NCI-H2227 treated with DMSO at 0.1 percent for 48 hours (cell line): ENCODE data around the gene COQ6.
"Not testable (repeated sequence)": the region's sequence is repeated elsewhere in the genome, so short reads cannot be mapped to it uniquely, and the experiment has no call there.

Experiments used
- DNase-seq: peaks from one replicate; lab custom pipeline; 2025; lab: John Stamatoyannopoulos, UW

The COQ6 gene

DNA sequence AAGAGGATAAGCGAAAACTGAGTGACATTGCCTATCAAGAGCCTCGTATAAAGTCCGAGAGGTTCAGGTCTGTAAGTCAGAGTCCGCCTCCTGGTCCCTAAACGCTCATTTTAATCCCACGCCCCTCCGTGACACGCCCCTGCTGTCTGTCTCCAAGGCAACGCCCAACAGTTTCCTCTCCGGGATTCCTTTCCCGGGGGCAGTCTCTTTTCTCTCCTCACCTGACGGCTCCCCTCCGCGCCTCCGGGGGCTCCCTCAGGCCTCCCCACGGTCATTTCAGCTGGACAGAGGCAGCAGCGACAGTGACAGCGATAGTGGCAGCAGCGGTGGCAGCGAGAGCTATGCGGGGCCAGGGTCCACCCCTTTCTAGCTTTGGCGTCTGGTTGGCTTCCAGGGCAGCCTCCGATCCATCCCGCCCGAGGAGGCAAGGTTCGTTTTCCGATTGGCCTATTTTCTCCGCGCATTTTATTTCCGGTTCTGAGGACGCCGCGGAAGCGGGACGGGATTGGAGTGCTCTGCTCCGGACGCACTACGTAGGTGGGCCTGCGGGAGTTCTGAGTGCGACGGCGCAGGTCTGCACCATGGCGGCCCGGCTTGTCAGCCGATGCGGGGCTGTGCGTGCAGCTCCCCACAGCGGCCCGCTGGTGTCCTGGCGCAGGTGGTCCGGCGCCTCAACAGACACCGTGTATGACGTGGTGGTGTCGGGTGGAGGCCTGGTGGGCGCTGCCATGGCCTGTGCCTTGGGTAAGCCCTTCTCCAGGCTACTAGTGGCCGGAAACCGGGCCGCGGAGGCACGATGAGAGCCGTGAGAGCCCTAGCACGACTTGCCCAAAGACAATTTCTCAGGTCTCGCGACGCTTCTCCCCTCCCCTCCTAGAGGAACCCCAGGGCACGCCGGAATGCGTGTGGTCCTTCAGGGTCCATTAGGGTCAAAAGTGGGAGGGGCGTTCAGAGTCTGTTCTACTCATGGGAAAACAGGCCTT is at the start of gene COQ6, which contains the start of gene FAM161B:
Gene COQ6 (plus strand): TSS at position 551 of the 983 bp plus-strand sequence. CDS start 31 bp downstream, at position 582.
Gene FAM161B (minus strand): TSS at position 343 of the 983 bp plus-strand sequence. CDS start 68 bp downstream, at position 275.
- DNase-seq = peak; percentile 95

DNA sequence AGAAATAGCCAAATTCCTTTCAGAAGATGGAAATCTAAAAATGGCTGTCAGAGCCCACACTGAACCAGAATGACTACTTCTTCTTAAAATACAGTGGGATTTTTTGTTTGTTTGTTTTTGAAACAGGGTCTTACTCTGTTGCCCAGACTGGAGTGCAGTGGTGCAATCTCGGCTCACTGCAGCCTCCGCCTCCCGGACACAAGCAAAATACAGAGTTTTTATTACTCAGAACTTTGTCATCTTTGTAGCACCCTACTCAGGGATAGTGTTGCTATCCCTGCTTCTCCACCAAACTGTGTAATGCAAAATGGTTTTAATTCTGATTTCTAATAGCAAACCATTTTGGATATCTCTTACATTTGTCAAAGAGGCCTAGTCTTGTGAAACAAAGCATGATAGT is 47.1 kb upstream of the COQ6 start:
- DNase-seq = no peak

DNA sequence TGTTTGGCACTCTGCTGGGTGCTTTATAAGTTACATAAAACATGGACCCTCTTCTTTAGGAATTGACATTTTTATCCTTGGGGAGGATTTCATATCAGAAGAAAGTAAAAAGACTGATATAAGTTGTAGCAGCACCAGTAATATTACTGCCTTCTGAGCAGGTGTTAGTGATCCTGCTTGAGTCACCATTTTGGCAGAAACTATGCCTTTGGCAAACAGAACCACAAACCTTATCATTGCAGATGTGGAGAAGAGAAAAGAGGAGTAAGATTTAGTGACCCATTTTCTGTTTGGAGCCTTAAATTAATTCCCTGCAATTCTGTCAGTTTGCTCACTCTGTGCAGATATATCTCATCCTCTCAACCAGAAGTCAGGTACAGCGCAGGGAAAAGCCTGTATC is 40.4 kb upstream of the COQ6 start:
- no peak for DNase-seq

DNA sequence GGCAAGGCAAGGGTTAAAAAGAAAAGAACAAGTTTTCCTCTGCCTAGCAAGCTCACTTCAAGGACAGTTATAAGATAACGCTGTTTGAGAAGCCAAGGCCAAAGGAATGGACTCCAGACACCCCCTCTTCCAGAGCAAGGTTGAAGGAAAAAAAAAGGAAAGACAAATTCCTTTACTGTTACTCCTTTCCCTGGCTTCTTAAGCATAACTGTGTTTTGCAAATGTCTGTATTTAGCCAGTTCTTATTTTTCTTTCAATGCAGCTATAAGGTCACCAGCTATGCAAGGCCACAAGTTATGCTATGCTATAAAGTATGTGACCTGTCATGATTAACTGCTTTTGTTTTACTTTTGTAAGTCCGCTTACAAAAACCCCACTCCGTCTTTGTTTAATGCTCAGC is 36.8 kb upstream of the COQ6 start:
- no peak for DNase-seq

DNA sequence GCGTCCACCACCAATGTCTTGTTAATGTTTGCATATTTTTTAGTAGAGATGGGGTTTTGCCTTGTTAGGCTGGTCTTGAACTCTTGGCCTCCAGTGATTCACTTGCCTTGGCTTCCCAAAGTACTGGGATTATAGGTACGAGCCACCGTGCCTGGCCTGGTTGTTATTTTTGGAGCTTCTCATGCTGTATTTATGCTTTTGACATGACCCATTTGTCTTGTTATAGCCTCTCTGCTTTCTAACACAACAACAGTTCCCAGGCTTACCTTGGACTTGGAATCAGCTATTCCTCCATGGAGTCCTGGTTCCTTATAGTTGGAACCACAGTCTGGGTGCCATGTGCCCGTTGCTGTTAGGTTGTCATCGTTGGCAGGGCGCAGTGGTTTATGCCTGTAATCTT is 33.8 kb upstream of the COQ6 start:
- DNase-seq = no peak

DNA sequence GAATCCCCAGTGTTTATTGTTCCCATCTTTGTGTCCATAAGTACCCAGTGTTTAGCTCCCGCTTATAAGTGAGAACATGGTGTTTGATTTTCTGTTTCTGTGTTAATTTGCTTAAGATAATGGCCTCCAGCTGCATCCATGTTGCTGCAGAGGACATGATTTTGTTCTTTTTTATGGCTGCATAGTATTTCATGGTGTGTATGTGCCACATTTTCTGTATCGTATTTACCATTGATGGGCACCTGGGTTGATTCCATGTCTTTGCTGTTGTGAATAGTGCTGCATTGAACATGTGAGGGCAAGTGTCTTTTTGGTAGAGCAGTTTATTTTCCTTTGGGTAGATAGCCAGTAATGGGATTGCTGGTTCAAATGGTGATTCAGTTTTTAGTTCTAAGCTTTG is 30.6 kb upstream of the COQ6 start:
- not testable (repeated sequence) for DNase-seq

DNA sequence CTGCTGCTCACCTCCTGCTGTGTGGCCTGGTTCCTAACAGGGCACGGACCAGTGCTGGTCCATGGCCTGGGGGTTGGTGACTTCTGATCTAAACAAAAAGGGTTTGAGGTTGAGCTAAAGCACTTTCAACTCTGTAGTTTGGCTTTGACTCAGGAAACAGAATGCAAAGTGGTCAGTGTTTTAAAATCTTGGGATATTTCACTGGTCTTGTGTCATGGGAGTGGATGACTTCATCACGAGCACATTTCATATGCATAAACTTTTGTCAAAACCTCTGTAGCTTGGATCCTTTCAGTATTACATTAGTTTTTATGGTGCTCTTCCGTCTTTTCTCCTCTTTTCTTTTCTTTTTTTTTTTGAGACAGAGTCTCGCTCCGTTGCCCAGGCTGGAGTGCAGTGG is 25.8 kb upstream of the COQ6 start:
- DNase-seq = no peak

DNA sequence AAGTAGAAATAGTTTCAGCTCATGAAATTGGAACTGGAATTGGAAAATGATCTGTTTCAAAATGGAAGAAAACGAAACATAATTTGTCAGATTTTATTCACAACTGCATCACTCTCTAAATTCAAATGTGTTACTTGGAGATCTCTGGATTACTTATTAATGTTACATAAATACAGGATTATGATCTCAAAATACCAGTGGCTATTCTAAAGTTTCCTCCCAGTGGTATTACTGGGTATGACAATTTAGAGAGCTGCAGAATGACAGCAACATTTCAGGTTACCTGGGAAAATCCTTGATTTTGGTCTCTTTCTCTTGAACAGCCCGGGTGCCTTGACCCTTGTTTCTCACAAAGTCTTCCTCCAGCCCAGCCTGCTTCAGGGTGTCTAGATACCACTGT is 14.4 kb upstream of the COQ6 start:
- no peak for DNase-seq

DNA sequence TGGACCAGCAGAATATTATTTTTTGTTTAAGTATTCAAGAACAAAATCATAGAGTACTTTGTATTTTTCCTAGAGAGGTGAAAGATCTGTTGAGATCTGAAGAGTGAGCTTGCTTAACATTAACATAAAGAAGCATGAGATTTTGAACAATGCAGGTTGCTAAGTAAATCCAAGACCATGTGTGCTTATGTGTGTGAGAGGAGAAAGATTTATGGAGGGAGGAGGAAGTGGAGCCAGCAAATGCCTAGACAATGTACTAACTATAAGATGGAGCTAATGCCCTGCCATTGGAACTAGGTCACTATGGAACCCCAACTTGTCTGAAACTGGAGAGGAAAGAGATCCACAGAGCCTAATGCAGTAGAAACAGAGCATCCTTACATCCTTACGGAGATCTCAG is 13.6 kb upstream of the COQ6 start:
- DNase-seq = no peak

DNA sequence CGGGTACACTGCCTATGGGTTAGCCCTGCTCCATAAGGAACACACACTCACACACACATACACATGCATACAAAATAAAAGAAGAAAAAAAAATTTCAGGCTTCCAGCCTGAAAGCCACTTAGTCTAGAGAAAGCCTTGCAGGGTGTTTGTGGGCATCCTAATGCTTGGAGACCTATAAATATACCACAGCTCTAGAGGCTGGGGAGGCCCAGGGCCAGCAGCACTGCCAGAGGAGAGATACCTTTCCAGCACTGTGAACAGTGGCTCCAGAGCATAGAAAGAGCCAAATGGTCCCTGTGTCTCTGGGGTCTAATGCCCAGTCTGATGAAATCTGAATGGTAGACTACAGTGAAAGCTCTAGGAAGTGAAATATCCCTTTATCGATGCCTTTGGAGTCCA is 13.1 kb upstream of the COQ6 start:
- no peak for DNase-seq

DNA sequence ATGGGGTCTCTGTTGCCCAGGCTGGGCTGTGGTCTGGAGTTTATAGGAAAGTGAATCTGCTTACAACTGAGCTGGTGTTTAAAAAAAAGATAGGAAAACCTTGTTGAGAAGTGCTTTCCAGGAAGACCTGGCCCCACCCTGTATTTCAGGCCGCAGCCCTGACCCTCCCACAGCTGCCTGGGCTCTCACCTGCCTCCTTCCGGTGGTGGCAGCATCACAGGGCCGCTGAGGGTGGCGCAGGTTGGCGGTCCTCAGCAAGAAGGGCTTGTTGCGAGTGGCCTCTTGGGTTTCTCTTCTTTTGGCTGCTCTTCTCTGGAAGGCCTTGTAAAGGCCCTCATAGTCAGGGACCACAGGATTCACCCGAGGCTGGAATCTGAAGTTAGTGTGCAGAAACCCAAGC is 7.9 kb upstream of the COQ6 start:
- no peak for DNase-seq

DNA sequence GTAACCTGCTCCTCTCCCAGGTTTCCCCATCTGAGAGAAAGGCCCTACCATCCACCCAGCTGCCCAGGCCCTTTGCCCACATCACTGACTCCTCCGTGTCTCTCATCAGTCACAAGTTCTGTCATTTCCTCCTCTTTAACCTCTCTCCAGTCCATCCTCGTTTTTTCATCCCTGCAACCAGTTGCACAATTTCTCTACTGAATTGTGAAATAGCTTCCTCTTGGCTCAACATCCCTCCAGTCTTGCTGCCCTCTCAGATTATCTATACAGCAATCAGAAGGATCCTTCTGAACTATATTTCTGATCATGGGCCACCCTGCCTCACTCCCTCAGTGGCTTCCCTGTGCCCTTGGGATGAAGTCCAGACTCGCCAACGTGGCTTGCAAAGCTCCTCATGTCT is 7.0 kb upstream of the COQ6 start:
- DNase-seq = no peak

DNA sequence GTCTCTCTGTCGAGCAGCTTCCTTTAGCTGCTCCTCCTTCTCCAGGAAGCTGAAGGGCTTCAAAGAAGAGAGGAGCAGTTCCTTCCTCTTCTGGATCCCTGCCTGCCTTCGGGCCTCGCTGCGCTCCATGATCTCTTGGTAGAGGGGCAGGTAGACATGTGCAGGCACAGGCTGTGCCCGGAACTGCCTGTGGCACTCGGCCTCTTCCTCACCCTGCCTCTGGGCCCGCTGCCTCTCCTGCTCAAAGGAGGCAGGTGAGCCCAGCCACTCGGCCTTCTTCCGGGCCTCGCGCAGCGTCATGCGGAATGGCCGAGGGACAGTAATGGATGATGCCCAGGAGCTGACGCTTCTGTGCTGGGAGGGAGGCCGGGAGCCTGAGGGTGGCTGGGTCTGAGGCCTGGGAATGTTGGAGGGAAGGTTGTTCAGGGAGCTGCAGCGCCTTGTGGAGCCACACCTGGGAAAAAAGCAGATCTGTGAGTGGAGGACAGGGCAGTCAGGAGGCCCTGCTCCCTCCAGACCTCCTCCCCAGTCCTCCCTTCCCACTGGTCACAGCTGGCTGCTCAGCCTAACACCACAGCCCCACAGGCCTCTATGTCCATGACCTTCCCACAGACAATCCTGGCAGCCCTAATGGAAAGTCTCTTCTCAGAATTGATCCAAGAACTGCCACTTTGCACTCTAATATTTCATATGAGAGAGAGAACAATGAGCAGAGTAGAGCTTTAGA is 5.5 kb upstream of the COQ6 start:
- no peak for DNase-seq

DNA sequence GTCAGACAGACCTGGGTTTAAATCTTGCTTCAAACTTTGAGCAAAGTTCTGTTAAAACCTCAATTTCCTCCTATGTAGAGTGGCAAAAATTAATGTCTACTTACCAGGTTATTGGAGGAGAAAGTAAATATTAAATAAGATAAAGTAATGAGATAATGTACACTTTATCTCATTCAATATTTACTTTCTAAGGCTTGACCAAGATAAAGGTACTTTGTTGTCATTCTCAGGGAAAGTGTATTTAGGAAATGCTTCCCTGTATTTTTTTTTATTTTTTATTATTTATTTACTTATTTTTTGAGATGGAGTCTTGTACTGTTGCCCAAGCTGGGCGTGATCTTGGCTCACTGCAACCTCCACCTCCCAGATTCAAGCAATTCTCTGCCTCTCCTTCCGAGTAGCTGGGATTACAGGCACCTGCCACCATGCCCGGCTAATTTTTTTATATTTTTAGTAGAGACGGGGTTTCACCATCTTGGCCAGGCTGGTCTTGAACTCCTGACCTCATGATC is 4.9 kb upstream of the COQ6 start:
- no peak for DNase-seq

DNA sequence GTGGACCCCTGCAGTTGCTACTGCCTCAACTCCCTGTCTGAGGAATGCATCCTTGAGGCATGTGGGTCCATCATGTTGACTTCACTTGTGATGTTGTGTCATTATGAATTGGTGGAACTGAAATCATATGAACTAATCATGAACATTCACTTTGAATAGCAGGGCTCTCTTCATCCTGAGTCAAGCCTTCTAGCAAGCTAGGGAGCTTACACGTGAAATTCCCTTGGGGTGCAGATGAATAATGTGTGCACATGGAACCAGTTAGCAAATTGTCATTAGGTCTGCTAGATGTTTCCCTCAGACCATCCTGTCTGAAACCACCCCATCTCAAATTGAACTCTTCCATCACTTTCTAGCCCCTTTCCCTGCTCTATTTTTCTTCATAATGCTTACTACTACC is 3.6 kb downstream of the COQ6 start:
- DNase-seq = no peak

DNA sequence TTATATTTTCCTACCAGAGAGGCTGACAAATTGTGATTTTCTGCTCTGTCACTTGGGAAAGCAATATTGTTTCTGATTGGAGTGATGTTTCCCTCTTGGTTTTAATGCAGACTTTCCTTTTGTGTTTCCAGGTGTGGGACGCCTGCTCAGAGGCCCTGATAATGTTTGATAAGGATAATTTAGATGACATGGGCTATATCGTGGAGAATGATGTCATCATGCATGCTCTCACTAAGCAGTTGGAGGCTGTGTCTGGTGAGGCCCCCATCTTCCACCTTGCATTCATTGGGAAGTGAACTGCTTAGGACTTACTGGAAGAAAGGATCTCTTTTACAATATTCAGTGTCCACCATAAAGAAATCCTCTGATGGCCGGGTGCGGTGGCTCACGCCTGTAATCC is 5.6 kb downstream of the COQ6 start:
- no peak for DNase-seq

DNA sequence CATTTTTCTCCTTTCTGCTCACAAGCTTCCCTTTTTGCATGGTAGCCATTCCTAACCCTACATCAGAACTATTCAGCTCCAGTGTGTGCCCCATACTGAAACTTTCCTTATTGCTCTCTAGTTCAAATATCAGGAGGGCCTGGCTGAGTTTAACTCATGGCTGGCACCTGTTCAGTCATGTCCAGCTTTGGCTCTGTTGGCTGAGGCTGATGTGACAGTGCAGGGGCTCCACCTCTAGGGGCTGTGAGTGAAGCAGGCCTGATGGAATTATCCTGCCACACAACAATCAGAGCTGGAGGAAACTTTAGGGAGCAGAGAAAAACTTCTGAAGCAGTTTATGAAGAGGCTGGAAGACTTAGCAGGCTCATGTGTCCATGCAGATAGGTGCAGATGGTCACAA is 8.5 kb downstream of the COQ6 start:
- no peak for DNase-seq

DNA sequence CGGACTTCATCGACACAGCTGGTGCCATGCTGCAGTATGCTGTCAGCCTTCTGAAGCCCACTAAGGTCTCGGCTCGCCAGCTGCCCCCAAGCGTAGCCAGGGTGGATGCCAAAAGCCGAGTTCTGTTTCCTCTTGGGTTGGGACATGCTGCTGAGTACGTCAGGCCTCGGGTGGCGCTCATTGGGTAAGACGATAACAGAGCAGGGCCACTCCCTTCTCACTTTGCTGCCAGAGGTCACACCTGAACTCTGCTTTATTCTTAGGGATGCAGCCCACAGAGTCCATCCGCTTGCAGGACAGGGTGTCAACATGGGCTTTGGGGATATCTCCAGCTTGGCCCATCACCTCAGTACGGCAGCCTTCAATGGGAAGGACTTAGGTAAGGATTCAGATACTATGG is 11.1 kb downstream of the COQ6 start:
- no peak for DNase-seq

DNA sequence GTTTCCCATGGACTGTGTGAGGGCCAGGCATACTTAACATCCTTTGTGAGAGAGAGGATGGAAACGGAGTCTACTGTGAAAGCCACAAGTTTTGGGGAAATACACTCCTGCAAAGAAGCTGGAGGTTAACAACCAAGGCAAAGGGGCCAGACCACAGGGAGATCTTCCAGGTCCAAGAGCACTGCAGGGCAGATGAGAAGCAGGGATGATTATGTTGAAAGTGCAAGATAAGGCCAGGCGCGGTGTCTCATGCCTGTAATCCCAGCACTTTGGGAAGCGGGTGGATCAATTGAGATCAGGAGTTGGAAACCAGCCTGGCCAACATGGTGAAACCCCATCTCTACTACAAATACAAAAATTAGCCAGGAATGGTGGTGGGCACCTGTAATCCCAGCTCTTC is 15.1 kb downstream of the COQ6 start:
- no peak for DNase-seq

DNA sequence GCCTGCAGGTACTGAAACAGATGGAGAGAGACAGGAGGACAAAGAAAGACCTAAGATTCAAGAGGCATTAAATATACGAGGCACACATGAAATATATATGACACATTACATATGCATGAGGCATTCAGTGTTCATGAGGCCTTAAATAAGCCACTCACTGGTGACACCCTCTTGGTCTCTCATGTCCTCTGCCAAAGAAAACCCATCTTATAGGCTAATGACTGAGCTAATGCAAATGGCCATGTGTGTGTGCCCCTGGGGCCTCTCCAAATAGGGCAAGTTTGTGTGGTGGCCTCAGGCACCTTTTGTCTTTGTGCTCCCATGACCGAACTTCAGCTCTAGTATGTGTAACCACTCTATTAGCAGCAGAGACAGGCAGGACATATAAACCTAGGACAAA is 18.8 kb downstream of the COQ6 start:
- DNase-seq = no peak

DNA sequence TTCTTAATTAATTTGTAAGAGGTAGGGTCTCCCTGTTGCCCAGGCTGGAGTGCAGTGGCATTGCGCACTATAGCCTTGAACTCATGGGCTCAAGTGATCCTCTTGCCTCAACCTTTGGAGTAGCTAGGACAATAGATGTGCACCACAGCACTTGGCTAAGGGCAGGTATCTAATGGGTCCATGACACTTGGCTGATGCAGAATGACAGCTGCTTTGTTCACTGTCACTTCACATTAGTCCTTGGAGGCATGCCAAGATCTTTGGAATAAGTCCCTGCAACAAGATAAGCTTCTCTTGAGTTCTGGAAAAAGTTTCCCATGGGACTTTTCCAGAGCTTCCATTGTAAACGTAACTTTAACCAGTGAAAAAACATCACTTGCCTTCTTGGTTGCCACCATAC is 23.4 kb downstream of the COQ6 start:
- DNase-seq = no peak

DNA sequence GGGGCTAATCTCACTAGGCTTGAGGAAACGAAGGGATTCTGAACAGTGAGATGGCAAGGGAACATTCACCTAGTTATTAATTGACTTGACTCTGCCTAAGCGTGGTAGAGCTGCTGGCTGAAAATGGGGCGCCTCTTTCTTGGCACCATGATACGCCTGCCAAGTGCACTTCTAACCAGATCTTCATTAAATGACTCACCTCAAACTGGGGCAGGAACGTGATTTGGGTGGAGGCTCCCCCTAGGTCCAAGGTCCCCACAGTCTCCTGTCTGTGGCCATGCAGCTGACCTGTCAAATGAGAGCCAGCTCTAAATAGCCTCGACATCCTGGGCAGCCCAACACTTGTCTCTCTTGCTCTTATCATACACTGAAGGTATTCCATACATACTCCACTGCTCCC is 26.0 kb downstream of the COQ6 start:
- no peak for DNase-seq

DNA sequence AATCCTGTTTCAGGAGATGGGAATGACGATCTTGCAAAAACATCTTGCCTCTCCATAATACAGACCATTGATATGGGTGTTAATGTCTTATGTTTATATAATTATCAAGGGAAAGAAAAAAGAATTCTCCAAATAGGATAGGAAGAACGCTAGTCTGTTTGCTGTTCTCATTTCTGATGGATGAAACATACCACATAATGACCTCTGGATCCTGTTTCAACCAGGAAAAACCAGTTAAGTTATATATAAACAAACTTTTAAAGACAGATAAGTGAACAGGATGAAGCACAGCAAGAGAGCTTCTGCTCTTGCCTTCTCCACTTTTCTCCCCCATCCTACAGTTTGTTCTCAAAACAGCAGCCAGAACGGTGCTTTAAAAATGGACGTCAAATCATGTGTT is 27.8 kb downstream of the COQ6 start:
- no peak for DNase-seq
